Measurements from ENCODE around the gene ASIC4. TPM values are rescaled to one million over a fixed set of nuclear protein-coding genes. Genes with fewer than 3 reads are reported as not detected.

The ASIC4 gene
- total RNA-seq, 1 experiment from 2014 or later, result 0.08 TPM

DNA sequence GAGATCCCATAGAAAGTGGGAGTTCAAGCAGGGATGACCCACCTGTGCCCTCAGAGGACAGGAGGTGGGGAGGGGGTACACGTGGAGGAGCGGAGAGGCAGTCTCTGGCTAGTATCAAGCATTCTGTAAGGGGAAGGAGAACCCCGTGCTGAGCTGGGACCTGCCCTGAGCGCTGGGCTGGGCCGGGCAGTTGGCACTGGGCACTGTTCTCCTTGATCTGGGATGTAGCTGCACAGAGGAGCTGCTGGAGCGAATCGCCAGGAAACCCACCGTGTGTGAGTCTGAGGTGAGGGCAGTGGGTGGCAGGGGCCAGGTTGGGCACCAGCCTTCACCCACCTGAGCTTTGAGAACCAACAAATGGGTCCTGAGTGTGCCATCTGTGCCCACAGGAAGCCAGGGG lies 35.4 kb upstream of the ASIC4 start:
- DNase-seq (ENCODE audit: low spot score), result no peak

DNA sequence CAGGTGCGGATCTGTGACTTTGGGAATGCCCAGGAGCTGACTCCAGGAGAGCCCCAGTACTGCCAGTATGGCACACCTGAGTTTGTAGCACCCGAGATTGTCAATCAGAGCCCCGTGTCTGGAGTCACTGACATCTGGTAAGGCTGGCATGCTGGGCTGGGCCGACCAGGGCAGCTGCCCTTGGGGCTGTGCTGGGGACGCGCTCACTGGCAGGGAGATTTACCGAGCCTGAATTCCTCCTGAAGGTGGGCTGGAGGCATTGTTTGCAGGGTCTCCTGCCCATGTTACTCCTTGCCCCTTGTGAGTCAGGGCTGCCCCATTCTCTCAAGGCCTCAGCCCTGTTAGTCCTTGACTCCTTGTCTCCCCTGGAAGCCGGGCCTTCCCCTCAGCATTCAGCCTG lies 34.3 kb upstream of the ASIC4 start:
- no peak for DNase-seq (ENCODE audit: low spot score)

DNA sequence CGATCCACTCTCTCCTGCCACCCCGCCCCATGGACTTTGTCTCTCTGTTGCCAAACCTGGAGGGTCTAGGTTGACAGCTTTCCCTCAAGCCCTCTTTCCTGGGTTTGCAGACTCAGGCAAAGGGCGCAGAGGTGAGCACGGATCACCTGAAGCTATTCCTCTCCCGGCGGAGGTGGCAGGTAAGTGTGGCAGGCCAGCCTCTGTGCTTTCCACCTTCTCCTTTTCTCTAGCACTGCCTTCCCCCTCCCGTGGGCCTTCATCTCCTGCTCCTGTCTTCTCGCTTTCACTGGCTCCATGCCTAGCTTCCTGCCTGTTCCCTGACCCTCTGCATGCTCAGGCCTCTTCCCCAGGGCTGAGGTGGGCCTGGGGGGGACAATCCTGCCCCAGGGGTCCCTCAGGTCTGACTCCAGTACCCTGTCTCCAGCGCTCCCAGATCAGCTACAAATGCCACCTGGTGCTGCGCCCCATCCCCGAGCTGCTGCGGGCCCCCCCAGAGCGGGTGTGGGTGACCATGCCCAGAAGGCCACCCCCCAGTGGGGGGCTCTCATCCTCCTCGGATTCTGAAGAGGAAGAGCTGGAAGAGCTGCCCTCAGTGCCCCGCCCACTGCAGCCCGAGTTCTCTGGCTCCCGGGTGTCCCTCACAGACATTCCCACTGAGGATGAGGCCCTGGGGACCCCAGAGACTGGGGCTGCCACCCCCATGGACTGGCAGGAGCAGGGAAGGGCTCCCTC lies 31.4 kb upstream of the ASIC4 start:
- DNase-seq (ENCODE audit: low spot score), result no peak

DNA sequence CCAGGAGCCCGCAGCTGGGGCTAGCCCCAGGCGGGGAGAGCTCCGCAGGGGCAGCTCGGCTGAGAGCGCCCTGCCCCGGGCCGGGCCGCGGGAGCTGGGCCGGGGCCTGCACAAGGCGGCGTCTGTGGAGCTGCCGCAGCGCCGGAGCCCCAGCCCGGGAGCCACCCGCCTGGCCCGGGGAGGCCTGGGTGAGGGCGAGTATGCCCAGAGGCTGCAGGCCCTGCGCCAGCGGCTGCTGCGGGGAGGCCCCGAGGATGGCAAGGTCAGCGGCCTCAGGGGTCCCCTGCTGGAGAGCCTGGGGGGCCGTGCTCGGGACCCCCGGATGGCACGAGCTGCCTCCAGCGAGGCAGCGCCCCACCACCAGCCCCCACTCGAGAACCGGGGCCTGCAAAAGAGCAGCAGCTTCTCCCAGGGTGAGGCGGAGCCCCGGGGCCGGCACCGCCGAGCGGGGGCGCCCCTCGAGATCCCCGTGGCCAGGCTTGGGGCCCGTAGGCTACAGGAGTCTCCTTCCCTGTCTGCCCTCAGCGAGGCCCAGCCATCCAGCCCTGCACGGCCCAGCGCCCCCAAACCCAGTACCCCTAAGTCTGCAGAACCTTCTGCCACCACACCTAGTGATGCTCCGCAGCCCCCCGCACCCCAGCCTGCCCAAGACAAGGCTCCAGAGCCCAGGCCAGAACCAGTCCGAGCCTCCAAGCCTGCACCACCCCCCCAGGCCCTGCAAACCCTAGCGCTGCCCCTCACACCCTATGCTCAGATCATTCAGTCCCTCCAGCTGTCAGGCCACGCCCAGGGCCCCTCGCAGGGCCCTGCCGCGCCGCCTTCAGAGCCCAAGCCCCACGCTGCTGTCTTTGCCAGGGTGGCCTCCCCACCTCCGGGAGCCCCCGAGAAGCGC lies 30.6 kb upstream of the ASIC4 start:
- no peak for DNase-seq (ENCODE audit: low spot score)

DNA sequence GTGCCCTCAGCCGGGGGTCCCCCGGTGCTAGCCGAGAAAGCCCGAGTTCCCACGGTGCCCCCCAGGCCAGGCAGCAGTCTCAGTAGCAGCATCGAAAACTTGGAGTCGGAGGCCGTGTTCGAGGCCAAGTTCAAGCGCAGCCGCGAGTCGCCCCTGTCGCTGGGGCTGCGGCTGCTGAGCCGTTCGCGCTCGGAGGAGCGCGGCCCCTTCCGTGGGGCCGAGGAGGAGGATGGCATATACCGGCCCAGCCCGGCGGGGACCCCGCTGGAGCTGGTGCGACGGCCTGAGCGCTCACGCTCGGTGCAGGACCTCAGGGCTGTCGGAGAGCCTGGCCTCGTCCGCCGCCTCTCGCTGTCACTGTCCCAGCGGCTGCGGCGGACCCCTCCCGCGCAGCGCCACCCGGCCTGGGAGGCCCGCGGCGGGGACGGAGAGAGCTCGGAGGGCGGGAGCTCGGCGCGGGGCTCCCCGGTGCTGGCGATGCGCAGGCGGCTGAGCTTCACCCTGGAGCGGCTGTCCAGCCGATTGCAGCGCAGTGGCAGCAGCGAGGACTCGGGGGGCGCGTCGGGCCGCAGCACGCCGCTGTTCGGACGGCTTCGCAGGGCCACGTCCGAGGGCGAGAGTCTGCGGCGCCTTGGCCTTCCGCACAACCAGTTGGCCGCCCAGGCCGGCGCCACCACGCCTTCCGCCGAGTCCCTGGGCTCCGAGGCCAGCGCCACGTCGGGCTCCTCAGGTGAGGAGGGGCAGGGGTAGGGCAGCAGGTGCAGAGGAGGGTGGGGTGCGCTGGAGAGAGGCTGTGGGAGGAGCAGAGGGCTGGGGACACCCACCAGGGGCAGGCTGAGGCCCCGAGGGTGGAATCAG lies 29.7 kb upstream of the ASIC4 start:
- no peak for DNase-seq (ENCODE audit: low spot score)

DNA sequence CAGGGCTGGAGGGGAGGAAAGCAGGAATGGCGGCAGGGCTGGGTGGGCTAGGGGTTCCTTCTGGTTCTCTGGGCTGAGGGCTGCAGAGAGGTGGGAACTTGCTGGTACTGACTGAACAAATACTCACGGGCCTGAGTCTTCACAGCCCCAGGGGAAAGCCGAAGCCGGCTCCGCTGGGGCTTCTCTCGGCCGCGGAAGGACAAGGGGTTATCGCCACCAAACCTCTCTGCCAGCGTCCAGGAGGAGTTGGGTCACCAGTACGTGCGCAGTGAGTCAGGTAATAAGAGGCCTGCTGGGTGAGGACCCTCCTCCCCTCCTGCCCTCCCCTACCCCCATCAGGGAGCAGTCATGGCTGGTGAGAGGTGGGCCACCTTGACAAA lies 29.1 kb upstream of the ASIC4 start:
- no peak for DNase-seq (ENCODE audit: low spot score)

DNA sequence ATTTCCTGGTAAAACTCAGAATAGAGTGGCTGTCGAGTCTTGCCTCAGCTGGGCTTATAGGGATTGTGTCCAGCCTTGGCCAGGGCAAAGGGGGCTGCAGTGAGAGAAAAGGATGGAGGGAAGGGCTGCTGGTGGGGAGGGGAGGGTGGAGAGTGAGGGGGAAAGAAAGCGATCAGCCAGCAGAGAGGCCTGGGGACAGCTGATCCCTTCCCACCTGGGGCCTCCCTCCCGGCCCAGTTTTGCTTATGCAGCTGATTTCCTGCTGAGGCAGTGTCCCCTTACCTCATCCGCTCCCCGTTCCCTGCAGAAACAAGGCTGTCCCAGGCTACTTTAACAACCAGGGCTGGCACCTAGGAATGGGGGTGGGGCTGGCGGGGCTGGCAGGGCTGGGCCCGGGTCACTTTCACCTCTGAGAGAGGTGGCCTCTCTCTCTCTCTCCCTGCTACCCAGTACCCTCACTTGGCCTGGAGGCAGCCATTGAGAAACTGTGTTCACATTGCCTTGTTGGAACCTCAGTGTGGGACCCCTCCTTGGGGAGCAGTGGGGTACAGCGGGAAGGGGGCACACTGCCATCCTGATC lies 27.8 kb upstream of the ASIC4 start:
- no peak for DNase-seq (ENCODE audit: low spot score)

DNA sequence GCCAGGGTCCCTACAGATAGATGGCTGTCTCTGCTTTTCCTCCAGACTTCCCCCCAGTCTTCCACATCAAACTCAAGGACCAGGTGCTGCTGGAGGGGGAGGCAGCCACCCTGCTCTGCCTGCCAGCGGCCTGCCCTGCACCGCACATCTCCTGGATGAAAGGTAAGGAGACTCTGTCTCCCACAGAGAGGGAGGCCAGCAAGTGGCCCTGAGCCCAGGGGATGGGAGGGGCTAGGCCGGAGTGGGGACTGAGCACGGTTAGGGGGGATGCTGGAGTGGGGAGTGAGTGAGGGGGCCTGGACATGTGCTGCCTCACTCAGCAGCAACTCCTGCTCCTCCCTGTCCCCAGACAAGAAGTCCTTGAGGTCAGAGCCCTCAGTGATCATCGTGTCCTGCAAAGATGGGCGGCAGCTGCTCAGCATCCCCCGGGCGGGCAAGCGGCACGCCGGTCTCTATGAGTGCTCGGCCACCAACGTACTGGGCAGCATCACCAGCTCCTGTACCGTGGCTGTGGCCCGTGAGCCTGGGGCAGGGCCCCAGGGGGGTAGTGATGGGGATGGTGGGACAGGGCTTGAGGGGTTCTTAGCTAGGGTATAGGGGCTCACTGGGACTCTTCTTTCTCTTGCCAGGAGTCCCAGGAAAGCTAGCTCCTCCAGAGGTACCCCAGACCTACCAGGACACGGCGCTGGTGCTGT lies 26.0 kb upstream of the ASIC4 start:
- DNase-seq (ENCODE audit: low spot score), result no peak

DNA sequence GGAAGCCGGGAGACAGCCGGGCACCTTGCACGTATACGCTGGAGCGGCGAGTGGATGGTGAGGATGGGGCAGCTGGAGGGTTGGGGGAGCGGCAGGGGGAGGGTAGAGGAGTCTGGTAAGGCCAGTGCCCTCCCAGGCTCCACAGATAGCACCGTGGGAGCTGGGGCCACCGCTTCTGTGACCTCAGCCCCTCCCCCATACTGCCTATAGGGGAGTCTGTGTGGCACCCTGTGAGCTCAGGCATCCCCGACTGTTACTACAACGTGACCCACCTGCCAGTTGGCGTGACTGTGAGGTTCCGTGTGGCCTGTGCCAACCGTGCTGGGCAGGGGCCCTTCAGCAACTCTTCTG lies 25.5 kb upstream of the ASIC4 start:
- no peak for DNase-seq (ENCODE audit: low spot score)

DNA sequence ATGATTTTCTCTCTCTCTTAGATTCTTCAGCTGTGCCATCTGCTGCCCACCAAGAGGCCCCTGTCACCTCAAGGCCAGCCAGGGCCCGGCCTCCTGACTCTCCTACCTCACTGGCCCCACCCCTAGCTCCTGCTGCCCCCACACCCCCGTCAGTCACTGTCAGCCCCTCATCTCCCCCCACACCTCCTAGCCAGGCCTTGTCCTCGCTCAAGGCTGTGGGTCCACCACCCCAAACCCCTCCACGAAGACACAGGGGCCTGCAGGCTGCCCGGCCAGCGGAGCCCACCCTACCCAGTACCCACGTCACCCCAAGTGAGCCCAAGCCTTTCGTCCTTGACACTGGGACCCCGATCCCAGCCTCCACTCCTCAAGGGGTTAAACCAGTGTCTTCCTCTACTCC lies 25.0 kb upstream of the ASIC4 start:
- no peak for DNase-seq (ENCODE audit: low spot score)

DNA sequence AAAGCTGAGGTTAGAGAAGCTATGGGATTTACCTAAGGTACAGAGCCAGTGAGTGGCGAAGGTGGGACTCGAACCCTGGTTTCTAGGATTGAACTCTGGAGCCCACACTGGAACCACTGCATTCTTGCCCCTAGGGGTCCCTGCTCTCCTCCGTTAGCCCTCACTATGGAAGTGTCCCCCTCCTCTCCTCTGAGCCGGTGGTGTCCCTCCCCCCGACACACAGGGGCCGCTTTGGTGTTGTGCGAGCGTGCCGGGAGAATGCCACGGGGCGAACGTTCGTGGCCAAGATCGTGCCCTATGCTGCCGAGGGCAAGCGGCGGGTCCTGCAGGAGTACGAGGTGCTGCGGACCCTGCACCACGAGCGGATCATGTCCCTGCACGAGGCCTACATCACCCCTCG lies 24.1 kb upstream of the ASIC4 start:
- no peak for DNase-seq (ENCODE audit: low spot score)

DNA sequence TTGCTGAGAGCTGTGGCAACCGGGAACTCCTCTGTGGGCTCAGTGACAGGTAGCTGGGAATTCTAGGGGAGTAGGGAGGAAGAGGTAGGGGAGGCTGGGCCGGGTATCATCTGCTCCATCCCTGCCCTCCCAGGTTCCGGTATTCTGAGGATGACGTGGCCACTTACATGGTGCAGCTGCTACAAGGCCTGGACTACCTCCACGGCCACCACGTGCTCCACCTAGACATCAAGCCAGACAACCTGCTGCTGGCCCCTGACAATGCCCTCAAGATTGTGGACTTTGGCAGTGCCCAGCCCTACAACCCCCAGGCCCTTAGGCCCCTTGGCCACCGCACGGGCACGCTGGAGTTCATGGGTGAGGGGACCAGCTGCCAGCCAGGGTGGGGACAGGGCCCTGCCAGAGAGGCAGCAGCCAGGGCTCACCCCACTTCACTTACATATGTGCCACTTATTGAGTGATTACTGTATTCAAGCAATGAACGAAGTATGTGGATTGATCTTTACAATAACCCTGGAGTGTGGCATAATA lies 23.6 kb upstream of the ASIC4 start:
- no peak for DNase-seq (ENCODE audit: low spot score)

DNA sequence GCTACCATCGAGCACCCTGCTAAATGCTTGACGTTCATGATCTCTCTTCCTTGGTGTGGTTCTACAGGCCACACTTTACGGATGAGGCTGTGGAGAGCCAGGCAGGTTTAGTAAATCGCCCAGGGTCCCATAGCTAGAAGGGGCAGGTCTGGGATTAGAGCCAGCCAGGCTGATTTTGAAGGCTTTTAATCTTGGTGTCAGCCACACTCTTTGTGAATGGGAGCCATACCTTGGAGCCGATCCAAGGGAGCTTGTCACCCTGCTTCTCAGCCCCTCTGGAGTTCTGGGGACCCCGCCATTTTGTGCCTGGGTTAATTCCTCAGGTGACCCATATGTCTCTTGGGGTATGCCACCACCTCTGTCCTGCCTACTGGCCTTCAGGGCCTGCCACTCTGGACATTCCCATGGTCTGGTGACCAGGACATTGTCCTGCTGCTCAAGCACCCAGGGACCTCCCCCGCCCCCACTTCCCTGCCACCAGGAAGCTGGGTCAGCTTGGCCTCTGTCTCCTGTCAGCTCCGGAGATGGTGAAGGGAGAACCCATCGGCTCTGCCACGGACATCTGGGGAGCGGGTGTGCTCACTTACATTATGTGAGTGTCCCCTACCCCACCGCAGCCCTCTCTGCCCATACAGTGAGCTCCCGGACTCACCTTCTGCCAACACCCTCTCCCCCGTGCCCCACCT lies 22.9 kb upstream of the ASIC4 start:
- DNase-seq (ENCODE audit: low spot score), result no peak

DNA sequence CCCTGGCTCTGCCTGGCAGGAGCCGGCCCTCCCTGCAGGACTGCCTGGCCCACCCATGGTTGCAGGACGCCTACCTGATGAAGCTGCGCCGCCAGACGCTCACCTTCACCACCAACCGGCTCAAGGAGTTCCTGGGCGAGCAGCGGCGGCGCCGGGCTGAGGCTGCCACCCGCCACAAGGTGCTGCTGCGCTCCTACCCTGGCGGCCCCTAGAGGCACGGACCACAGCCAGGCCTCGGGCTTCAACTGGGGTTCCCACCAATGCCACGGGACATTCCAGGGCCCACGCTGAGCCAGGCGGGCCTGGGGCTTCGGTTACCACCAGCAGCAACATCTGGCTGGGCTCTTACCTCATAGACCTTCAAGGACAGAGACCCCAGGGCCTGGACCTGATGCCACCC lies 21.7 kb upstream of the ASIC4 start:
- DNase-seq (ENCODE audit: low spot score), result no peak

DNA sequence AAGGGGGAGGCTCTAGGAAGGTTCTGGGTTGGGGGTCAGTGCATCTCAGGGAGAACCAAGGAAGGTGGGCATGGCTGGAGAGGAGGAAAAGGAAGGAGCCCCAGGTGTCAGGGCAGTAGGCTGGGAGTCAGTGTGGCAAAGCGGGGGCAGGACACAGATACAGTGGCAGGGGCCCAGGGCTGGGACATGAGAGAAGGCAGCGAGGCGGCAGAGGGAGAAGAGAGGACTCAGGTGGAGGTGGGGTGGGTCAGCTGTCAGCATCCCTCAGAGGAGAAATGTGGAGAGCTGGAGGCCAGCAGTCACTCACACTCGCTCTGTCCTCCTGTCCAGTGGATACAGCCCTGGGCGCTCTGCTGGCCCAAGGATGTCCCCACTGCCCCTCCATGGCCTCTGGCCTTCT lies 21.2 kb upstream of the ASIC4 start:
- no peak for DNase-seq (ENCODE audit: low spot score)

DNA sequence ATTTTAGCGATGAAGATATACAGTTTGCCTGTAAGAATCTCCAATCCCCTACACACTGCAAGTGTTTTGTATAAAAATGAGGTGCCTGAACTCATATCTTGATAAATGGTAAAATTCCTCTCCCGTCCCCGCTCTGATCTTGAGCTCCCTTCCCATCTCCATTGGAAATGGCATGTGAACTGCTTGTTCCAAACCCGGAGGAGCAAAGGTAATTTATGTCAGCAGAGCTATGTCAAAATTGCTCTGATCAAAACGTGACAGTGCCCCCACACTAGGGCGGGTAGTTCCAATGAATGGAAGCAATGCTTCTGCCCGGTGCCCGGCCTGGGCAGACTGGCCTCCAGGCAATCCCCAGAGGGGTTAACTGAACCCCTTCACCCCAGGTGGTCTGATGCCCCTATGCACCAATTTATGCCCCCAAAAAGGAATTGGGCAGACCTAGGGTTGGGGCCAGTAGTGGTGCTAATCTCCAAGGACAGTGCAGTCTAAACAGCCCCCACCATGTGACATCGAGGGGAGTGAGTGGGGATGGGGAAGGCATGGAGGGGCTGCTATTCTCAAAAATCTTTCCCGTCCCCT lies 19.2 kb upstream of the ASIC4 start:
- DNase-seq (ENCODE audit: low spot score), result no peak

DNA sequence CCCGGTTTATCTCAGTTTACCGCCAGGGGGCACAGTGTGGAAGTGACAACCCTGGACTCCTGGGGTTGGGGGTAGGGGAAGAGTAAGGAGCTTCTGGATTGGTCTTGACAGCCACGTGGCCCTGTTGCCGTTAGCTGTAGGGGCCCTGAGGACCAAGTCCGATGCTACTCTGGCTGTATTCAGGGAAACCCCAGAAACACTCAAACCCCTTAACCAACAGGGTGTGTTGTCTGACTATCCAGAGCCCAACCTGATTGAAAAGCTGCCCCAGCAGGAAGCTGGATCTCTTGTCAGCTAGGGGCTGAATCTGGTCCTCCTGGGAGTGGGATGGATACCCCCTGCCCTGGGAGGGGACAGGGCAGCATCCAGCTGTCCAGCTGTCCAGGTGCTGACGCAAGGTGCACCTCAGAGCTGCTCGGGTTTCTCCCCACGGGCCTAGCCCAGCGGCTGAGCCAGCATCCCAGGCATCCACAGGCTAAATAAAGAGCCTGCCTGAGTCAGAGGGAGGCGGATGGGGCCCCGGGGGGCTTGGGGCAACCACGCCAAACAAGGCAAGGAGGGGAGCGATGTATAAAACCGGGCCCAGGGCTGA lies 18.7 kb upstream of the ASIC4 start:
- DNase-seq (ENCODE audit: low spot score), result peak; percentile 53

DNA sequence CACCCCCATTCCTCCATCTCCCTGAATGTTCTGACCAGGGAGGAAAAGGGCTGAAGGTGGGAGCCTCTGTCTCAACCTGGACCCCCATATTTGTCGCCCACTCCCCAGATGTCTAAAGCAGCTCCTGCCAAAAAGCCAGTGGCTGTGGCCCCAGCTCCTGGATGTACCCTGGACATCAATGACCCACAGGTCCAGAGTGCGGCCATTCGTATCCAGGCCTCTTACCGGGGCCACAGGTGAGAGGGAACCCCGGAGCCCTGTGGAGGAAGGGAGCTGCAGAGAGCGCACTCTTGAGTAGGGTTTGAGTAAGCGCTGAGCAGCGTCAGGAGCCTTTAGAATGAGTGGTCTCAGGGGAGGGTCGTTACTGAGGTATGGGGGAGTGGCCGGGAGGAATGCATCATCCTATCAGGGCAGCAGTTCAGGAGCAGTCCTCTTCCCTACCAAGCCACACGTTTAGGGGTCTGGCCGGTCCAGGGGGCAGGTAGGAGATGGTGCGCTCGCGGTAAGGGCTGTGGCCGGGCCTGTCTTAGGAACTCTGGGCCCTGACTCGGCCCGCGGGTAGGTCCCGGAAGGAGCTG lies 17.9 kb upstream of the ASIC4 start:
- DNase-seq (ENCODE audit: low spot score), result no peak

DNA sequence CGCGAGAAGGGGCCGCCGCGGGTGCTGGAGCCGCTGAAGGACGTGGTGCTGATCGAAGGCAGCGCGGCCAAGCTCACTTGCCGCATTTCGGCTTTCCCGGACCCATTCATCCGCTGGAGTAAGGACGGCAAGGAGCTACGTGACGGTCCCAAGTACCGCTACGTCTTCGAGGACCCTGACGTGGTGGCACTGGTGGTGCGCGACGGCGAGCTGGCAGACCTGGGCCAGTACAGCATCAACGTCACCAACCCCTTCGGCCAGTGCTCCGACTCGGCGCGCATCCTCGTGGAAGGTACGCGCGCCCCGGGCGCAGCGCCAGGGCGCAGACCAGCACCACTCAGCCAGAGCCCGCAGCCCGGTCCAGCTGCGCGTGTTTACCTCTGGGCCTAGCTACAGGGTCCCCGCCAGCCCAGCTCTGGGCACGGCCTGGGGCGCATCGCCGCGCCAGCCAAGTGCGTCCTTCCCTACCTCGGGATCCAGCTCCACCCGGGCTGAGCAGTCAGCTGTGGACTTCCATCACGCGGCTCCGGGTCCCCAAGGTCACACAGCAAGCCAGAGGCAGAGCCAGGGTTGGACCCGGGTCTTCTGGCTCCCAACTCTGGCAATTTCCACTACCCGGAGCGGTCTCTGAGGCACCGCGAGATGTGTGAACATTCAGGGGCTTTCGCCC lies 17.3 kb upstream of the ASIC4 start:
- DNase-seq (ENCODE audit: low spot score), result no peak

Measured in HT-29 (cell line).